Body of pancreas (tissue), 4 donors: ENCODE measurements around the gene C11orf54. TPM values are rescaled to one million over a fixed set of nuclear protein-coding genes. Genes with fewer than 3 reads are reported as not detected.

ENCODE experiments used
- ATAC-seq: fragments of 150-250 bp; one replicate; pipeline ENCODE4 v1.9.1; 2016
- DNase-seq, 4 donors: peaks; one replicate each; pipeline ENCODE4 v3.0.0-alpha.2; 2019
- H3K27ac ChIP-seq, 4 donors: fragments of 200-600 bp; sonication (generic); 1 replicate in 3 of 4; 2 replicates in 1 of 4; pipeline versions ENCODE4 v1.5.1 to v1.6.1; 2016 to 2019; ENCODE audit warnings: mild to moderate bottlenecking in 1 of 4, mixed read lengths in 1 of 4, moderate library complexity in 1 of 4
- H3K27me3 ChIP-seq, 2 donors: fragments of 200-600 bp; sonication (generic); one replicate each; pipeline ENCODE4 v1.6.0; 2016; ENCODE audit warnings: mild to moderate bottlenecking in 1 of 2
- H3K36me3 ChIP-seq, 2 donors: fragments of 200-600 bp; sonication (generic); replicated peaks in 1 of 2; 2 replicates each; pipeline ENCODE4 v1.5.1; 2016; ENCODE audit warnings: low read depth in 2 of 2; ENCODE audit not compliant: insufficient read depth in 1 of 2
- H3K4me1 ChIP-seq: fragments of 200-600 bp; sonication (generic); one replicate; pipeline ENCODE4 v1.6.0; 2016
- H3K4me3 ChIP-seq, 2 donors: fragments of 200-600 bp; sonication (generic); 1 replicate in 1 of 2; 2 replicates in 1 of 2; pipeline ENCODE4 v1.5.1; 2016 to 2019
- H3K9me3 ChIP-seq, 3 donors: fragments of 200-600 bp; sonication (generic); 1 replicate in 2 of 3; 2 replicates in 1 of 3; pipeline ENCODE4 v1.5.1; 2016
- CTCF ChIP-seq, 7 experiments: fragments of 450-650 bp in 4 of 7; fragments of 200-600 bp in 3 of 7; sonication (generic) in 3 of 7; IDR thresholded peaks; one replicate each; pipeline ENCODE4 v1.5.1; 2016 to 2019; ENCODE audit warnings: antibody characterized with exemption in 7 of 7
- POLR2A ChIP-seq, 3 donors: fragments of 450-650 bp; IDR thresholded peaks; one replicate each; pipeline ENCODE4 v1.6.1; 2016; ENCODE audit warnings: antibody characterized with exemption in 3 of 3, mild to moderate bottlenecking in 2 of 3
- WGBS, 2 donors: methylation state at CpG; one replicate each; pipeline ENCODE4 v1.1.5; 2017; 5-methylcytosine and 5-hydroxymethylcytosine counted together
- intact Hi-C: fragments of 100-400 bp; cut with DNase I; formaldehyde crosslinking; loops from one replicate; pipeline ENCODE4 v1.15.1; 2023
- total RNA-seq, 2 donors: library from RNA; depleted of rRNA; stranded (reverse); fragments of >200 nt; gene quantifications; one replicate each; pipeline ENCODE4 v1.1.0, GENCODE V29; 2016

C11orf54 gene
- total RNA-seq, 2 donors from 2014 or later = 29.0 to 45.7 TPM

- DNase-seq (no peak), ATAC-seq (no peak)
- TF ChIP-seq CTCF (IDR thresholded peaks at IDR 0.05) = no peak
- TF ChIP-seq POLR2A (IDR thresholded peaks at IDR 0.05) = no peak
- H3K36me3 ChIP-seq = no peaks in the 10 kb centered on the region
- intact Hi-C loops = no loop called here
- no peaks in the 10 kb centered on the region for H3K27me3 ChIP-seq
- 9 to 21% methylated on average over 2 of the region's 2 CpGs for WGBS, 2 donors
- H3K27ac ChIP-seq = peak overlapping the region in 3 of 4 donors; percentile 9 to 98 (median 97)
- no peak overlapping the region for H3K4me3 ChIP-seq
- H3K4me1 ChIP-seq = peaks cover 42% of the 10 kb centered on the region
- H3K9me3 ChIP-seq = no peaks in the 10 kb centered on the region
Measured at GRCh38 chr11:93746101-93746500, 4.6 kb downstream of the C11orf54 start.

GRCh38 chr11:93747122-93747521 is 5.7 kb downstream of the C11orf54 start:
- WGBS, 2 donors = 43 to 75% methylated on average over 1 of the region's 1 CpG
- TF ChIP-seq POLR2A (IDR thresholded peaks at IDR 0.05) (no peak), CTCF (IDR thresholded peaks at IDR 0.05) (no peak)
- intact Hi-C loops = no loop called here

GRCh38 chr11:93751001-93751400 is 9.5 kb downstream of the C11orf54 start:
- TF ChIP-seq CTCF (IDR thresholded peaks at IDR 0.05) = no peak
- no peak for TF ChIP-seq POLR2A (IDR thresholded peaks at IDR 0.05)
- DNase-seq (no peak), ATAC-seq (no peak)
- intact Hi-C loops = no loop called here
- Histone ChIP-seq H3K27ac (no peak overlapping the region), H3K36me3 (peaks cover 0 to 13% of the 10 kb centered on the region in 2 donors), H3K27me3 (no peaks in the 10 kb centered on the region), H3K4me1 (peaks cover 3% of the 10 kb centered on the region), H3K9me3 (no peaks in the 10 kb centered on the region), H3K4me3 (no peak overlapping the region)
- 60 to 76% methylated on average over 1 of the region's 1 CpG for WGBS, 2 donors

More at GRCh38 chr11:93747122-93747521, 5.7 kb downstream of the C11orf54 start:
- no peak for DNase-seq
- Histone ChIP-seq H3K27me3 (no peaks in the 10 kb centered on the region), H3K9me3 (no peaks in the 10 kb centered on the region), H3K4me3 (no peak overlapping the region), H3K27ac (peak overlapping the region in 2 of 4 donors; percentile 46 to 98), H3K4me1 (peaks cover 42% of the 10 kb centered on the region), H3K36me3 (no peaks in the 10 kb centered on the region)
- ATAC-seq = no peak

GRCh38 chr11:93753241-93753640 is 11.8 kb downstream of the C11orf54 start:
- H3K9me3 ChIP-seq = no peaks in the 10 kb centered on the region

More at GRCh38 chr11:93753241-93753640, 11.8 kb downstream of the C11orf54 start:
- H3K27ac ChIP-seq = no peak overlapping the region
- H3K4me3 ChIP-seq = no peak overlapping the region
- DNase-seq (no peak), ATAC-seq (no peak)
- peaks cover 12 to 23% of the 10 kb centered on the region in 2 donors for H3K36me3 ChIP-seq
- no peak for TF ChIP-seq CTCF (IDR thresholded peaks at IDR 0.05)
- no peak for TF ChIP-seq POLR2A (IDR thresholded peaks at IDR 0.05)
- no peaks in the 10 kb centered on the region for H3K27me3 ChIP-seq
- H3K4me1 ChIP-seq = no peaks in the 10 kb centered on the region
- intact Hi-C loops = no loop called here
- 87 to 96% methylated on average over 2 of the region's 2 CpGs for WGBS, 2 donors
